GM18907 (cell line): ENCODE measurements around the gene DAPK2.
"Not testable (repeated sequence)": the region's sequence is repeated elsewhere in the genome, so short reads cannot be mapped to it uniquely, and the experiment has no call there.

ENCODE experiments used
- ATAC-seq: cut with Tn5 transposase; IDR thresholded peaks from one replicate; pipeline ENCODE4 v1.9.1; 2021; ENCODE audit warnings: mild to moderate bottlenecking, moderate library complexity; ENCODE audit not compliant: unreplicated experiment

DAPK2 gene

DNA sequence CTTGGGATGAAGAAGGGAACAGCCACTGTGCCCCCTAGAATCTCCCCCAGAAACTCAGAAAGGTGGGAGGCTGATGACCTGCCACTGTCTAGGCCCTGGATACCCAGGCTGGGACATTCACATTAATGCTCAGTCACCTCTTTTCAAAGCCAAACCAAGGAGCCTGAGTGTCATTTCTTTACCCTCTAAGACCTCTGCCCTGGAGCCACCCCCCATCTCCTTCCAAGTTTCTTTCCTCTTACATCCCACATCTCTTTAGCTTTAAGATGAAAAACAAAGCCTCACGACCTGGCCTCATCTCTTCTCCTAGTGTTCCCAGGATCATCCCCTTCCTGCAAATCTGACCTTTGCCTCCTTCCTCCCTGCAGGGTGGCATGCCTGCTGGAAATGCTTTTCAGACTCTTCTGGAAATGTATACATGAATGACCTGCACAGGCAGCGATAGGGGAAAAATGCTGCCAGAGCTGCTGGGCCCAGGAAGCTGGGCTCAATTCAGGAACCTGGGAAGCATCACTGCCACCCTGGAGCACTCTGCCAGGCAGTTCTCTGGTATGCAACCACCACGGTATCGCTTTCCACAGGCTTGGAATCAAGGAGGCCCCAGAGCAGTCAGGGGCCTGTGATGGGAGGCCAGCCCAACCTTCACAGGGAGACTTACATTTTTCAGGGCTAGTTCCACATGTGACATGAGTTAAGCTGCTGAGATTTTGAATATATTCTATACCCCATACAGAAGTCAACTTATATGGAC is 67.6 kb downstream of the DAPK2 start:
- no peak for ATAC-seq

GRCh38 chr15:63977119-63977518 is 69.2 kb downstream of the DAPK2 start:
- no peak for ATAC-seq

DNA sequence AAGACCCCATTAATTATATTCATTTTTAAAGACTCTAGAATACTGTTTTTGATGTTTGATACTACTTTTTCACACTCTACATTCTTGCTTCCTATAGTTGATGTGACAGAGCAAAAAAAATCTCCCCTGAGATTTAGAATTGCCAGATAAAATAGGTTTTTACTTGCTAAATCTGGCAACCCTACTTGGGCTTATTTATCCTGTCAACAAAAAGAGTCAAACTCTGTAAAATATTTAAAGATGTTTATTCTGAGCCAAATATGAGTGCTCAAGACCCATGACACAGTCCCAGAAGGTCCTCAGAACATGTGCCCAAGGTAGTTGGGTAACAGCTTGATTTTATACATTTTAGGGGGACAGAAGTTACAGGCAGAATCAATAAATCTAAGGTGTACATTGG is 72.3 kb downstream of the DAPK2 start:
- no peak for ATAC-seq

DNA sequence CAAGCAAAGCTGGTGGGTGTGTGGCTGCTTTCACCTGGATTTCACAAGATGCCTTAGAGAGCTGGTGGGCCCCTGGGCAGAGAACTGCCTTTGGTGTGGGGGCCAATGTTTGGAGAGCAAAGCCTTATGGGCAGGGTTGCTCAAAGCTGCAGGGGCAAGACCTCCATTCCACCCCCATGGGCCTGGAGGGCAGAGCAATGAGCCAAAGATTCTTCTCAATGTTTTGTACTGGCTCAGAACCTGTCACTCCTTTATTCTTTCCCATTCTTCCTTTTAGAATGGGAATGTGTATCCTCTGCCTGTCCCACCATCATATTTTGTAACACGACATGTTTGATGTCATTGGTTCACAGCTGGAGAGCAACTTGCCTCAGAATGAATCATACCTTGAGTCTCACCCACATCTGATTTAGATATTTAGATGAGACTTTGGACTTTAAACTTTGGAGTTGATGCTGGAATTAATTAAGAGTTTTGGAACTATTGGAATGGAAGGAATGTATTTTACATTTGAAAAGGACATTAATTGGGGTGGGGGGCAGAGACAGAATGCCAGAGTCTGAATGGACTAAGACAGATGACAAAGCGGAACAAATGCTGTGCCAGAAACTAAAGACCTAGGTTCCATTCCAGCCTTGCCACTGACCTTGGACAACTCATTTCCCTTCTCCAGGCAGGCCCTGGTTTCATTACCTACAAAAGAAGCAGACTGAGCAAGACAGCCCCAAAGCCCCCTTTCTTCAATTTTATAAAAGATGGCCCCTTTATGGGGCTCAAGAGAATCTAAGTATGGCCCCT is 72.9 kb downstream of the DAPK2 start:
- no peak for ATAC-seq

- no peak for ATAC-seq
These were observed 73.5 kb downstream of the DAPK2 start for GRCh38 chr15:63972801-63973200.

- ATAC-seq, result no peak
These were observed 74.4 kb downstream of the DAPK2 start for GRCh38 chr15:63971904-63972303.

DNA sequence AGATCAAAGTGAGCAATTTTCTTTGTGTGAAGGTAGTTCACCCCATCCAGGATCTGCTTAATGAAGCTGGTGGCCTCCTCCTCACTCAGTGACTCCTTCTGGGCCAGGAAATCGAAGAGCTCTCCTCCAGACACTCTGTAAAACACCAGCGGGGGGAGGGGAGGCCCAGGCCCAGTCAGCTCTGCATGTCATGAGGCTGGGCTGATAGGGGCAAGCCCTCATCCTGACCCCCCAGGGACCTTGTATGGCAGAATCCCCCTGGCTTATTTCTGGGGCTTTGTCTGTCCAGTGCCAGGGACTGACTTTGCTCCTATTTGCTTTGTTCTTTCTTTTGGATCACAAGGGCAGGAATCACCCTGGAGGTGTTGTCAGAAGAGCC is 74.9 kb downstream of the DAPK2 start:
- peak; percentile 16 for ATAC-seq

- peak; percentile 87 for ATAC-seq
These were observed 75.5 kb downstream of the DAPK2 start for GRCh38 chr15:63970621-63971426.

DNA sequence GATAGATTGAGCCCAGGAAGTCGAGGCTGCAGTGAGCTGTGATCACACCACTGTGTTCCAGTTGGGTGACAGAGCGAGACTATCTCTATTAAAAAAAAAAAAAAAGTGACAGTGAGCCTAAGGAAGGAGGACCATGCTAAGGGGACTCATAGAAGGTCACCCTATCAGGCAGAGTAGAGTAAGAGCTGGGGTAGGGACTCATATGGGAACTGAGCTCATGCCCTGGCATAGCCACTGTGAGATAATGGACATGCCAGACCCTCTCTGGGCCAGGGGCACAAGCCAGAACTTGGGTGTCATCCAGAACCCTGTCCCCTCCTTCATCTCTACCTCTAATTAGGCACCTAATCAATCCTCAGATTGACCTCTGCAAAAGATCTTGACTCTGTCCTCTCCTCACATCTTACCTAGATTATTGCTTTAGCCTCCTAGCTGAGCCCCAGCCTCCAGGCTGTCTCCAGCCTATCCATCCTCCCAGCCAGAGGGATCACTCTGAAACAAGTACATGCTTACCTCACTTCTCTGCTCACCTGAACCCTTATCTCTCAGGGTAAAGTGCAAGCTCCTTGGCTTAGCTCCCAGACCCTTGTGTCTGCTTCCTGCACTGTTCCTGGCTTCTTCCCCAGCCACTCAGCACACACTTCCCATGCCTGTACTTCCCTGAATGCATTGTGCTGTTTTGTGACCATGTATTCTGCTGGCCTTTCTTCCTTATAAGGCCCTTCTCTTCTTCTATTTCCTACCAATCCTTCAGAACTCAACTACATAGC is 76.4 kb downstream of the DAPK2 start:
- no peak for ATAC-seq

DNA sequence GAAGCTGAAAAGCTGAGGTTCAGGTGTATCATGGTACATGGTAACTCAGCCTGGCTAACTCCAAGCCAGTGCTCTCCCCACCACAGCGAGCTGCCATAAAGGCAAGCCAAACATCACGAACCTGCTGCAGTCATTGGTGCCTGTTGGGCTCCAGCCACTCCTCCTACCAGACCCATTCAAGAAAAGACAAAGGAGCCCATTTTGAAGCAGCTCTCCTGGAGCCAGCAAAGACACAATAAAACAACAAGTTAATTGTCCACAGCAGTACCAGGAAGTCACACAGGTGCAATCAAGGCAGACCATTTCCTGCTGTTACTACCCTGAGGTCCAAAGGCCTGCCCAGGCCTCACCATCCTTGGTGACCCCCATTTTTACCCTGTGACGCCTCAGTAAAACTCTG is 77.6 kb downstream of the DAPK2 start:
- ATAC-seq, result no peak

DNA sequence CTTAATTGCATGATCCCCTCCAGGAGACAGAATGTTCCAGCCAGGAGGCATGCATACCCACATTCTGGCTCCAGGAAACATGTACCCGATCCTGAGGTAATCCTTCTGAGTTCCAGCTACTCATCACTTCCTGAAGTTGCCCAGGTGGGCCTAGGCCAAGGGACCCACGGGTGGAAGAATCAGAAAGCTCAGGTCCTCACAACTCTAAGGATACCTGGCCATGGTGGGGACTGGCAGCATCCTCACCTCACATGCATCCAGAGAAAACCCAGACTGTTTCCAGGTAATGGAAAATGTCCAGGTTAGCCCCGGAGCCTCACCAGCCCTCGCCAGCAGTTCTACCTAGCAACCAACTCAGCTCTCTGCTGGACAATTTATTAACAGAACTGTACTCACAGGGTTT is 78.2 kb downstream of the DAPK2 start:
- ATAC-seq, result no peak

DNA sequence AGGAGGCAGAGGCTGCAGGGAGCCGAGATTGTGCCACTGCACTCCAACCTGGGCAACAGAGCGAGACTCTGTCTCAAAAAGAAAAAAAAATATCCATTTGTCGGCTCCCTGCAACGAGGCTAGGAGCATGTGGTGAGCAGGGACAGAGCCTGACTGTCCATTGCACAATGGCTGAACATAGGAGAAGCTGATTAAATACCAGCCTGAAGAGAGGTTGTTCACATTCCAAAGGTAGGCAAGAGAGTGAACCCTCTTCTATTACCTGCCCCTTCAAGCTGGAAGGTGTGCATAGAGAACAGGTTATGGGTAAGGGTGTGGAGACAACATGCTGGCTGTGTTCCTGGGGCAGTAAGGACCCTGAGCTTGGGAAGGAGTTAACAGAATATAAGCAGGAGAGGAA is 78.7 kb downstream of the DAPK2 start:
- no peak for ATAC-seq

DNA sequence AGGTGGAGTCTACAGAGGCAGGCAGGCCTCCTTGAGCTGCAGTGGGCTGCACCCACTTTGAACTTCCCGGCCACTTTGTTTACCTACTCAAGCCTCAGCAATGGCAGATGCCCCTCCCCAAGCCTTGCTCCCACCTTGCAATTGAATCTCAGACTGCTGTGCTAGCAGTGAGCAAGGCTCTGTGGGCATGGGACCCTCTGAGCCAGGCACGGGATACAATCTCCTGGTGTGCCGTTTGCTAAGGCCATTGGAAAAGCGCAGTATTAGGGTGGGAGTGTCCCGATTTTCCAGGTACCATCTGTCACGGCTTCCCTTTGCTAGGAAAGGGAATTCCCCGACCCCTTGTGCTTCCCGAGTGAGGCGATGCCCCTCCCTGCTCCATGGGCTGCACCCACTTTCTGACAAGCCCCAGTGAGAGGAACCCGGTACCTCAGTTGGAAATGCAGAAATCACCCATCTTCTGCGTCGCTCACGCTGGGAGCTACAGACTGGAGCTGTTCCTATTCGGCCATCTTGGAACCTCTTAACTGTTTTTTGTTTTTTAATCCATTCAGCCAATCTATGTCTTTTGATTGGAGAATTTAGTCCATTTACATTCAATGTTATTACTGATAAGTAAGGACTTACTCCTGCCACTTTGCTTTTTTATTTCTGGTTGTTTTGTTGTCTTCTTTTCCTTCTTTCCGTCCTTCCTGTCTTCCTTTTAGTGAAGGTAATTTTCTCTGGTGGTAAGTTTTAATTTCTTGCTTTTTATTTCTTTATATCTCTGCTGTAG is 83.2 kb downstream of the DAPK2 start:
- not testable (repeated sequence) for ATAC-seq

DNA sequence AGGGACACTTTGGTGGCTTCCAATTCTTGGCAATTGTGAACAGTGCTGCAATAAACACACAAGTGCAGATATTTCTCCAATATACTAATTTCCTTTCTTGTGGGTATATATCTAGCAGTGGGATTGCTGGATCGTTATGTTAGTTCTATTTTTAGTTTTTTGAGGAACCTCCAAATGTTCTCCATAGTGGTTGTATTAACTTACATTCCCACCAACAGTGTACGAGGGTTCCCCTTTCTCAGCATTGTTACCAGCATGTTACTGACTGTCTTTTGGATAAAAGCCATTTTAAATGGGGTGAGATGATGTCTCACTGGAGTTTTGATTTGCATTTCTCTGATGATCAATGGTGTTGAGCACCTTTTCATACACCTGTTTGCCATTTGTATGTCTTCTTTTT is 92.8 kb downstream of the DAPK2 start:
- ATAC-seq, result no peak

GRCh38 chr15:63950911-63951481 is 95.3 kb downstream of the DAPK2 start:
- no peak for ATAC-seq

DNA sequence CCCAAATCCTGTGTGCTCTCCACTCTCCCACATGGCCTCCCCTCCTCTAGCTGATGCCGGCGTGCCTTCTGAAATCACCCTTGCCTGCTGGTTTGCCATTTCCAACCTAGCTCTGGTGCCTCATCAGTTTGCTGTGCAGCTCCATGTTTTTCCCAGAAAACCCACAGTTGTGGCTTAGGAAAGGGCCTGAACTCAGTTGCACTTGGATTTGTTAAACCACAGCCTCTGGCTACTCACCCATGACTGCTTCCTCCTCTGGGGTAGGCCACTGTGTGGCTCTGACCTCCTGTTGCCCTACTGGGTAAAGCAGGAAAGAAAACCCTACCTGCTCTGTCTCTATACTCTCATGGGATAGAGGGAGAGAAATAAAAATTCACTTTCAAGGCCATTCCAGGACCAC is 97.3 kb downstream of the DAPK2 start:
- no peak for ATAC-seq

GRCh38 chr15:63948436-63948835 is 97.8 kb downstream of the DAPK2 start:
- ATAC-seq, result no peak

DNA sequence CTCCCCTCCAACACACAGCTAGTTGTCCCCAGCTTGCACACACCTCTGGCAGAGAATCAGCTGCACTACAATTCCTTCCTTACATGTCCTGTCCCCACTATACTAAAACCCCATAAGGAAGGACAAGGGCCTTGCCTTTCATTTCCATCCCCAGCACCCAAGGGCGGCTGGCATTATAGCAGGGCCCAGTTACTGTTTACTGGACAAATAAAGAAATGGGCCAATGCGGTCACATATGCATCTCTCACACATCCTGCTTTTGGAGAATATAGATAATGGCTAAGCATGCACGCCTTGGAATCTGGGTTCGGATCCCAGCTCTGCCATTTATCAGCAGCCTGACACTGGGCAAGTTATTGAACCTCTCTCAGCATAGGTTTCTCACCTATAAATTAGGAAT is 99.1 kb downstream of the DAPK2 start:
- ATAC-seq, result no peak

DNA sequence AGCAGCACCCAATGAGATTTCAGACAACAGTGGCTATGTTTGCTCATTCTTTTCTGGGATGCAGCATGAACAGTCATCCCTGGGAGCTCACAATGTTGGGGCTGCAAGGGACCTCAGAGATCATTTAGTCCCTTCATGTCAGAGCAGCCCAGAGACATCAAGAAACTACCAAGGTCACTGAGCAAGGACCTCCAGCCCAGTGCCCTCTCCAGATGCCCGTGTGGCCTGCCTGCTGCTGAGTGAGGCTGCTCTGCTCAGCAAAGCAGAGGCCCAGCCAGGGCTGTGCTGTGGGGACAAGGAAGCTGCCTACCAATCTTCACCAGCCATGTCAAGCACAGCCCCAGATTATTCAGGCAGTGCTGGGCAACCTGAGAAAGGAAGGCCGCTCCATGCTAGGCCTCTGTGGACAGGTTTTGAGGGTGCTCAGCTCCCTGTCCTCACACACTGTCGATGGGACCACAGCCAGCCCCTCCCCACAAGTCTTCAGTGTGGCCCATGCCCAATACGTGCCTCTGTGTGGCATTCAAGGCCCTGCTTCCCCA is 99.7 kb downstream of the DAPK2 start:
- no peak for ATAC-seq
